IMR-90 (cell line): ENCODE data around the gene DIP2C. TPM values are rescaled to one million over a fixed set of nuclear protein-coding genes. Genes with fewer than 3 reads are reported as not detected.

Source experiments
- ATAC-seq: fragments of 200-7000 bp; cut with Tn5 transposase; 2 replicates; pipeline ENCODE4 v1.9.1; 2020; ENCODE audit warnings: low read depth, mild to moderate bottlenecking, moderate library complexity
- BruUV-seq: library from RNA; stranded (reverse); fragments of 400-500 nt; replicated peaks from 2 replicates; lab custom pipeline; 2021; lab: Mats Ljungman, UMichigan
- CTCF ChIA-PET: fragments of 300-600 bp; formaldehyde crosslinking; extraction: SDS; loops from one replicate; lab custom pipeline; 2021; ENCODE audit warnings: antibody characterized with exemption; lab: Yijun Ruan, JAX
- POLR2A ChIA-PET: fragments of 300-600 bp; sonication (Branson Sonifier 250); formaldehyde crosslinking; loops from one replicate; lab custom pipeline; 2022; ENCODE audit warnings: antibody characterized with exemption; ENCODE audit not compliant: unreplicated experiment; lab: Charles Lee
- DNase-seq: peaks from one replicate; pipeline ENCODE4 v3.0.0; 2013
- H2AFZ ChIP-seq: replicated peaks from 2 replicates; pipeline ENCODE3; 2013; ENCODE audit warnings: low read length, mild to moderate bottlenecking; ENCODE audit not compliant: poor library complexity
- H2AK5ac ChIP-seq: 2 replicates; pipeline ENCODE4 v1.6.1; 2013; ENCODE audit warnings: low read depth, low read length, inconsistent platforms
- H2AK9ac ChIP-seq: replicated peaks from 2 replicates; pipeline ENCODE3; 2013; ENCODE audit warnings: mild to moderate bottlenecking, low read depth, low read length, moderate library complexity; ENCODE audit not compliant: poor library complexity
- H2BK120ac ChIP-seq: 2 replicates; pipeline ENCODE4 v1.6.1; 2013; ENCODE audit warnings: low read depth, low read length, inconsistent platforms
- H2BK15ac ChIP-seq: 3 replicates; pipeline ENCODE4 v1.6.1; 2013; ENCODE audit warnings: low read depth, low read length, inconsistent platforms
- H2BK20ac ChIP-seq: 2 replicates; pipeline ENCODE4 v1.6.1; 2013; ENCODE audit warnings: low read depth, mild to moderate bottlenecking, inconsistent platforms, low read length, moderate library complexity
- H2BK5ac ChIP-seq: 2 replicates; pipeline ENCODE4 v1.6.1; 2013; ENCODE audit warnings: mild to moderate bottlenecking, low read depth, low read length, inconsistent platforms; ENCODE audit not compliant: poor library complexity, severe bottlenecking
- H3K14ac ChIP-seq: replicated peaks from 2 replicates; pipeline ENCODE4 v1.6.1; 2013; ENCODE audit warnings: low read depth, low read length, inconsistent platforms
- H3K18ac ChIP-seq: 2 replicates; pipeline ENCODE4 v1.6.1; 2013; ENCODE audit warnings: low read depth, low read length, control low read depth
- H3K23ac ChIP-seq: 2 replicates; pipeline ENCODE4 v1.6.1; 2013; ENCODE audit warnings: low read depth, low read length, inconsistent platforms
- H3K27ac ChIP-seq: 2 replicates; pipeline ENCODE4 v1.5.1; 2013; ENCODE audit warnings: mild to moderate bottlenecking, control low read depth, low read length; ENCODE audit not compliant: insufficient read depth
- H3K27me3 ChIP-seq: 2 replicates; pipeline ENCODE4 v1.6.1; 2013; ENCODE audit warnings: low read length; ENCODE audit not compliant: control insufficient read depth, insufficient read depth
- H3K36me3 ChIP-seq: 2 replicates; pipeline ENCODE4 v1.6.1; 2013; ENCODE audit warnings: low read length, mixed read lengths; ENCODE audit not compliant: control insufficient read depth, insufficient read depth
- H3K4ac ChIP-seq: 2 replicates; pipeline ENCODE4 v1.6.1; 2013; ENCODE audit warnings: low read depth, low read length, inconsistent platforms
- H3K4me1 ChIP-seq: 2 replicates; pipeline ENCODE4 v1.6.1; 2013; ENCODE audit warnings: low read length, mixed read lengths; ENCODE audit not compliant: control insufficient read depth, insufficient read depth
- H3K4me2 ChIP-seq: 2 replicates; pipeline ENCODE4 v1.6.1; 2013; ENCODE audit warnings: low read depth, mild to moderate bottlenecking, control low read depth, low read length, moderate library complexity
- H3K4me3 ChIP-seq: 2 replicates; pipeline ENCODE4 v1.5.1; 2013; ENCODE audit warnings: low read depth, mild to moderate bottlenecking, control low read depth, low read length, moderate library complexity; ENCODE audit not compliant: insufficient read depth
- H3K56ac ChIP-seq: 2 replicates; pipeline ENCODE4 v1.6.1; 2013; ENCODE audit warnings: low read length, inconsistent platforms; ENCODE audit not compliant: insufficient read depth; ENCODE audit errors: extremely low read depth
- H3K79me1 ChIP-seq, 2 experiments: 2 replicates each; pipeline ENCODE4 v1.6.1; 2013; ENCODE audit warnings: low read length in 2 of 2, inconsistent platforms in 1 of 2, low read depth in 1 of 2
- H3K9ac ChIP-seq: 2 replicates; pipeline ENCODE4 v1.6.1; 2013; ENCODE audit warnings: low read depth, low read length, control low read depth
- H3K9me1 ChIP-seq: 2 replicates; pipeline ENCODE4 v1.6.1; 2013; ENCODE audit warnings: low read length, inconsistent platforms; ENCODE audit not compliant: insufficient read depth
- H3K9me3 ChIP-seq: 2 replicates; pipeline ENCODE4 v1.6.1; 2013; ENCODE audit warnings: low read length; ENCODE audit not compliant: control insufficient read depth, insufficient read depth
- H4K20me1 ChIP-seq: 2 replicates; pipeline ENCODE4 v1.6.1; 2013; ENCODE audit warnings: low read length, inconsistent platforms; ENCODE audit not compliant: insufficient read depth
- H4K5ac ChIP-seq: 2 replicates; pipeline ENCODE4 v1.6.1; 2013; ENCODE audit warnings: mild to moderate bottlenecking, low read depth, low read length, control low read depth
- H4K8ac ChIP-seq, 2 experiments: 2 replicates each; pipeline ENCODE4 v1.6.1; 2013; ENCODE audit warnings: low read depth in 2 of 2, low read length in 2 of 2, control low read depth in 1 of 2, inconsistent platforms in 1 of 2
- H4K91ac ChIP-seq: 2 replicates; pipeline ENCODE4 v1.6.1; 2013; ENCODE audit warnings: low read depth, low read length, inconsistent platforms; ENCODE audit not compliant: insufficient read depth
- CHD1 ChIP-seq: IDR thresholded peaks from 2 replicates; pipeline ENCODE4 v1.6.1; 2012; ENCODE audit warnings: low read depth, low read length, improper control_type of control experiment
- CTCF ChIP-seq: conservative IDR thresholded peaks from 2 replicates; pipeline ENCODE4 v1.5.1; 2012; ENCODE audit warnings: mild to moderate bottlenecking, low read depth, low read length, improper control_type of control experiment
- ELK1 ChIP-seq: fragments of 150-350 bp; IDR thresholded peaks from 2 replicates; pipeline ENCODE4 v1.6.1; 2016; ENCODE audit warnings: low read depth, mild to moderate bottlenecking, low read length, moderate library complexity, borderline replicate concordance
- FOS ChIP-seq: fragments of 150-350 bp; IDR thresholded peaks from 2 replicates; pipeline ENCODE4 v1.6.1; 2016; ENCODE audit warnings: low read depth, low read length
- MAFK ChIP-seq: IDR thresholded peaks from 2 replicates; pipeline ENCODE4 v1.6.1; 2012; ENCODE audit warnings: low read depth, low read length, improper control_type of control experiment
- NFE2L2 ChIP-seq: fragments of 150-350 bp; IDR thresholded peaks from 2 replicates; pipeline ENCODE4 v1.6.1; 2016; ENCODE audit warnings: low read depth, mild to moderate bottlenecking, low read length
- RAD21 ChIP-seq: IDR thresholded peaks from 2 replicates; pipeline ENCODE4 v1.6.1; 2012; ENCODE audit warnings: low read length, improper control_type of control experiment
- RCOR1 ChIP-seq: IDR thresholded peaks from 2 replicates; pipeline ENCODE4 v1.6.1; 2012; ENCODE audit warnings: mild to moderate bottlenecking, low read length, improper control_type of control experiment; ENCODE audit not compliant: insufficient replicate concordance
- USF2 ChIP-seq: fragments of 150-350 bp; IDR thresholded peaks from 2 replicates; pipeline ENCODE4 v1.6.1; 2017; ENCODE audit warnings: mild to moderate bottlenecking, antibody characterized with exemption, low read length, low read depth
- WGBS, 2 experiments: methylation state at CpG; one replicate each; pipeline versions ENCODE4 v1.1.5 to v1.1.7; 2013; ENCODE audit warnings: missing lambda C conversion rate in 2 of 2; ENCODE audit not compliant: insufficient read length in 1 of 2; ENCODE audit errors: extremely low coverage in 2 of 2; 5-methylcytosine and 5-hydroxymethylcytosine counted together
- dilution Hi-C: fragments of 300-500 bp; cut with HindIII; formaldehyde crosslinking; loops from one replicate; pipeline ENCODE4 v1.14.3; 2018; ENCODE audit warnings: low sequenced_read_pairs; ENCODE audit not compliant: unreplicated experiment
- in situ Hi-C: fragments of 300-500 bp; cut with MboI; formaldehyde crosslinking; loops from 3 replicates; pipeline ENCODE4 v1.14.3; 2019; ENCODE audit warnings: low sequenced_read_pairs, inconsistent platforms, mixed read lengths
- intact Hi-C: fragments of 100-400 bp; cut with micrococcal nuclease; formaldehyde crosslinking; loops from 2 replicates; pipeline ENCODE4 v1.10.0; 2022
- polyA plus RNA-seq, 3 experiments: library from polyadenylated mRNA; depleted of rRNA; stranded (reverse); fragments of >200 nt; gene quantifications; 2 replicates each; pipeline ENCODE4 v1.2.3, GENCODE V29; 2012; ENCODE audit warnings: low replicate concordance in 1 of 3
- total RNA-seq: library from RNA; depleted of rRNA; stranded (reverse); fragments of >200 nt; gene quantifications from 2 replicates; pipeline ENCODE4 v1.2.3, GENCODE V29; 2012

DIP2C gene
- total and polyA plus RNA-seq, 2 of the 4 experiments (the other 2 are of a cell fraction) = 8.6 to 17.3 TPM

GRCh38 chr10:360653-361052, 328.8 kb downstream of the DIP2C start:
- no peak overlapping the region for H3K14ac ChIP-seq
- dilution Hi-C loops (no loop called here), intact Hi-C loops (no loop called here), in situ Hi-C loops (no loop called here)
- no peak overlapping the region for H3K56ac ChIP-seq
- POLR2A ChIA-PET = interaction anchor here (0.6 kb wide), 1 partner anchor 157 kb away, joined by 4 read pairs; no protein-coding TSS in a partner anchor
- H3K79me1 ChIP-seq = peaks cover 3 to 8% of the 10 kb centered on the region in 2 experiments; a peak in 1 of 4 replicates
- 60% methylated on average over 1 of the region's 6 CpGs; no CpG with 5 or more reads in 1 of the 2 experiments for WGBS, 2 experiments
- peaks cover 69% of the 10 kb centered on the region for H3K36me3 ChIP-seq
- no peak overlapping the region for H3K27ac ChIP-seq
- no peak overlapping the region for H2AFZ ChIP-seq
- no peaks in the 10 kb centered on the region for H3K4me1 ChIP-seq
- no peak overlapping the region for H2AK9ac ChIP-seq
- H2BK20ac ChIP-seq = no peak overlapping the region
- DNase-seq (no peak), ATAC-seq (no peak)
- H3K4ac ChIP-seq = no peak overlapping the region
- no peak overlapping the region for H4K91ac ChIP-seq
- BruUV-seq = no TSS peak
- H3K9me3 ChIP-seq = no peaks in the 10 kb centered on the region
- H3K4me3 ChIP-seq = no peak overlapping the region
- no peak overlapping the region for H3K23ac ChIP-seq
- TF ChIP-seq CHD1 = no peak
- TF ChIP-seq CTCF = no peak
- no peak for TF ChIP-seq ELK1
- TF ChIP-seq RCOR1 = no peak
- TF ChIP-seq USF2 = no peak
- no peak for TF ChIP-seq FOS
- TF ChIP-seq NFE2L2 = no peak
- TF ChIP-seq MAFK = no peak
- TF ChIP-seq RAD21 = no peak
- H4K8ac ChIP-seq = no peak overlapping the region
- no peak overlapping the region for H4K5ac ChIP-seq
- H3K4me2 ChIP-seq = no peak overlapping the region
- no peak overlapping the region for H2BK120ac ChIP-seq
- no peak overlapping the region for H2BK15ac ChIP-seq
- H3K18ac ChIP-seq = no peak overlapping the region
- CTCF ChIA-PET = no interaction called here
- no peak overlapping the region for H3K9ac ChIP-seq
- H3K9me1 ChIP-seq = peaks cover 8% of the 10 kb centered on the region; the same call in 1 of the 2 replicates
- no peaks in the 10 kb centered on the region for H3K27me3 ChIP-seq
- no peak overlapping the region for H2AK5ac ChIP-seq
- no peak overlapping the region for H2BK5ac ChIP-seq
- H4K20me1 ChIP-seq = no peaks in the 10 kb centered on the region
